Cardiac muscle cell (in vitro differentiated cells and primary cell): Measurements from ENCODE around the gene CUL4A. TPM values are rescaled to one million over a fixed set of nuclear protein-coding genes. Genes with fewer than 3 reads are reported as not detected.

ENCODE experiments used
- DNase-seq, 2 donors: peaks; one replicate each; pipeline versions ENCODE4 v3.0.0 to v3.0.0-alpha.2; 2010 to 2017; ENCODE audit warnings: low read depth in 1 of 2, low spot score in 1 of 2
- H3K27ac ChIP-seq: fragments of 200-600 bp; sonication (generic); 2 replicates; pipeline ENCODE4 v1.5.1; 2016
- H3K27me3 ChIP-seq: fragments of 200-600 bp; sonication (generic); 2 replicates; pipeline ENCODE4 v1.6.0; 2016; ENCODE audit warnings: control low read depth
- H3K36me3 ChIP-seq: fragments of 200-600 bp; sonication (generic); 2 replicates; pipeline ENCODE4 v1.5.1; 2016; ENCODE audit warnings: control low read depth
- H3K4me1 ChIP-seq: fragments of 200-600 bp; sonication (generic); 2 replicates; pipeline ENCODE4 v1.8.1; 2017; ENCODE audit warnings: low read depth, mild to moderate bottlenecking, mixed run types
- H3K4me3 ChIP-seq: fragments of 200-600 bp; sonication (generic); 2 replicates; pipeline ENCODE4 v1.5.1; 2016; ENCODE audit warnings: mild to moderate bottlenecking
- H3K9me3 ChIP-seq: fragments of 200-600 bp; sonication (generic); 2 replicates; pipeline ENCODE4 v1.5.1; 2017; ENCODE audit warnings: low read depth, mild to moderate bottlenecking, control low read depth
- polyA plus RNA-seq: library from polyadenylated mRNA; unstranded; fragments of >200 nt; fragmentation: Nextera tagmentation; extraction: Ambion mirVana; gene quantifications from 2 replicates; pipeline ENCODE4 v1.2.1, GENCODE V29; 2016
- total RNA-seq: library from RNA; depleted of rRNA; stranded (reverse); fragments of >200 nt; gene quantifications from 2 replicates; pipeline ENCODE4 v1.2.3, GENCODE V29; 2016
- TF ChIP-seq, protein P1 (sequence below): IDR thresholded peaks from 2 replicates; pipeline ENCODE4 v1.5.1; 2012; ENCODE audit warnings: low read depth, mild to moderate bottlenecking, low read length

The CUL4A gene
- total and polyA plus RNA-seq, 2 experiments from 2014 or later: 57.7 to 89.3 TPM

DNA sequence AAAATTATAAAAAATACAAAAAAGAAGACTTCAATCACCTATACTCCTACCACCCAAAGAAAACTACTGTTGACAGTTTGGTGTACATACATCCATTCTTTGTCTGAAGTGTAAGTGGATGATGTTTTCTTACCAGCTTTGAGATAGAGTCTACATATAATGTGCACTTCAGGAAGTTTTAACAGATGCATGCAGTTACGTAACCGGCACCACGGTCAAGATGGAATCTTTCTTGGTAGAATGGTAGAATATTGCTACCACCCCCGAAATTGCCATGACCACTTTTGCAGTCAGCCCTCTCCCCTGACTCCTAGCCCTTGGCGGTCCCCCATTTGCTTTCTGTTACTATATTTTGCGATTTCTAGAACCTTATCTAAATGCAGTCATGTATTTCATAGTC is 1.4 kb downstream of the CUL4A start:
- Histone ChIP-seq H3K9me3 (no peaks in the 10 kb centered on the region), H3K27ac (no peak overlapping the region), H3K4me1 (peaks cover 22% of the 10 kb centered on the region), H3K27me3 (no peaks in the 10 kb centered on the region), H3K4me3 (peak overlapping the region; percentile 81), H3K36me3 (peaks cover 3% of the 10 kb centered on the region)
- no peak for DNase-seq
- TF ChIP-seq, protein P1, sequence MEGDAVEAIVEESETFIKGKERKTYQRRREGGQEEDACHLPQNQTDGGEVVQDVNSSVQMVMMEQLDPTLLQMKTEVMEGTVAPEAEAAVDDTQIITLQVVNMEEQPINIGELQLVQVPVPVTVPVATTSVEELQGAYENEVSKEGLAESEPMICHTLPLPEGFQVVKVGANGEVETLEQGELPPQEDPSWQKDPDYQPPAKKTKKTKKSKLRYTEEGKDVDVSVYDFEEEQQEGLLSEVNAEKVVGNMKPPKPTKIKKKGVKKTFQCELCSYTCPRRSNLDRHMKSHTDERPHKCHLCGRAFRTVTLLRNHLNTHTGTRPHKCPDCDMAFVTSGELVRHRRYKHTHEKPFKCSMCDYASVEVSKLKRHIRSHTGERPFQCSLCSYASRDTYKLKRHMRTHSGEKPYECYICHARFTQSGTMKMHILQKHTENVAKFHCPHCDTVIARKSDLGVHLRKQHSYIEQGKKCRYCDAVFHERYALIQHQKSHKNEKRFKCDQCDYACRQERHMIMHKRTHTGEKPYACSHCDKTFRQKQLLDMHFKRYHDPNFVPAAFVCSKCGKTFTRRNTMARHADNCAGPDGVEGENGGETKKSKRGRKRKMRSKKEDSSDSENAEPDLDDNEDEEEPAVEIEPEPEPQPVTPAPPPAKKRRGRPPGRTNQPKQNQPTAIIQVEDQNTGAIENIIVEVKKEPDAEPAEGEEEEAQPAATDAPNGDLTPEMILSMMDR: no peak

DNA sequence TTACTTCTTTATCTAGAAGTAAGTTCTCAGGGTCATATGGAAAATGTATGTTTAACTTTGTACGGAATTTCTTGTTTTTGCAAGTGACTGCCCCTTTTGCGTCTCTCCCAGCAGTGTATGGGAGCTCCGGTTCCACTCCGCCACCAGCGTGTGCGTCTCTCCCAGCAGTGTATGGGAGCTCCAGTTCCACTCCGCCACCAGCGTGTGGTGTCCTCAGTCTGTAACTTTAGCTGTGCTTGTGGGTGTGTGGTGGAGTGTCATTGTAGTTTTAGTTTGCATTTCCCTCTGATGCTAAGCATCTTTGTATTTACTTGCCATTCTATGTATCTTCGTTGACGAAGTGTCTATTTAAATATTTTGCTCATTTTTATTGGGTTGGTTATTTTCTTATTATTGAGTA is 2.4 kb downstream of the CUL4A start:
- H3K4me1 ChIP-seq: peaks cover 31% of the 10 kb centered on the region
- H3K27ac ChIP-seq: no peak overlapping the region
- peaks cover 3% of the 10 kb centered on the region for H3K36me3 ChIP-seq
- TF ChIP-seq, protein P1: no peak
- no peak overlapping the region for H3K4me3 ChIP-seq
- no peak for DNase-seq
- no peaks in the 10 kb centered on the region for H3K9me3 ChIP-seq
- no peaks in the 10 kb centered on the region for H3K27me3 ChIP-seq

DNA sequence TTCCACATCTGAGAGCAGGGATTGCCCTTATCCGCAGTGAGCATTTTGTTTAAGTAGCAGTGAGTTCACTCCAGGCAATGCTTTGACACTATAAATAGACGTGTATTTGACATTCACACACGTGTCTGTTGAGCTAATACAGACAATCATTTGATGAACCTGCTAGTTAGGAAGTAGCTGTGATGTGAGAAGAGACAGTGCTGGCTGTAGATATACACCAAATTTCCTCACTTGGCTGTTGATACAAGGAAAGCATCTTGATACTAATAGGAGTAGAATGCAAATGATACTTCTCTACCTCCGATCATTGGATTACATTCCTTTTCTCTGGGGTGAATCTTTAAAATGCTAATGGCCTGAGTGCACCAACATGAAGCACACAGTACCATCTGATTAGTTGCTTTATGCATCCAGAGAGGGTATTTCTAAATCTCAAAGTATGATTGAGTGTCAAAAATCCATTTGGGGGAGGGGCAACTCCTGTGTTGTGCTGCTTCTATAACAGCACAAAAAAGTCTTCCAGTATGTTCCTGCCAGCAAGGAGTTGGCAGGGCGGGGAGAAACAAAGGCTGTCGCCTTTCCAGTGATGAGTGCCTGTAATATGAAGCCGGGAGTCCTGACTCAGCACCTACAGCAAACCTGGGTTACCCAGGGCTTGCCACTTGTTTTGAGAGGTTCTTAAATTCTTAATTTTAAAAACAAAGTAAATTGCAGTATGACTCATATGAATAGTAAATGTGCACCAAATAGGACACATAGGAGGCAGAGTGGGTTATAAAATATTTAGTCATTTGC is 7.0 kb downstream of the CUL4A start:
- H3K9me3 ChIP-seq: no peaks in the 10 kb centered on the region
- H3K36me3 ChIP-seq: peaks cover 9% of the 10 kb centered on the region
- no peak overlapping the region for H3K4me3 ChIP-seq
- H3K27ac ChIP-seq: peak overlapping the region; percentile 90
- peak; percentile 52 to 88 for DNase-seq
- H3K4me1 ChIP-seq: peaks cover 31% of the 10 kb centered on the region
- no peaks in the 10 kb centered on the region for H3K27me3 ChIP-seq
- TF ChIP-seq, protein P1: no peak

DNA sequence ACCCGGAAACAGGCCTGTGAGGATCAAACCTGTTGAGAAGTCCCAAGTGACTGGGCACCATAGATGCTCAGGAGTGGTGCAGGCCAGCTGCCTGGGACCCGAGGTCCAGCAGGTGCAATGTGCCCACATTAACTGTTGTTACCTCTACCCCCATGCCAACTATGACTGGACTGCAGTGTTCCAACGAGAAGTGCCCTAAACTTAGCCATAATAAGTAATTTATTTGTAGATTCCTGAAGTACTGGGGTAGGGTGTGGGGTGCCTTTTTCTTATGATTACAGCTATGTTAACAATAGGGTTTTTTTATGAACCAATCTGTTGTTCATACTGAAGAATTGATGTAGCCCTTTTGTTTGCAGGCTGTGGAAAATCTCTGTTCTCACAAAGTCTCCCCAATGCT is 9.2 kb downstream of the CUL4A start:
- Histone ChIP-seq H3K4me1 (peaks cover 31% of the 10 kb centered on the region), H3K4me3 (no peak overlapping the region), H3K27ac (no peak overlapping the region), H3K27me3 (no peaks in the 10 kb centered on the region), H3K36me3 (peaks cover 7% of the 10 kb centered on the region), H3K9me3 (no peaks in the 10 kb centered on the region)
- TF ChIP-seq, protein P1: no peak
- no peak for DNase-seq

DNA sequence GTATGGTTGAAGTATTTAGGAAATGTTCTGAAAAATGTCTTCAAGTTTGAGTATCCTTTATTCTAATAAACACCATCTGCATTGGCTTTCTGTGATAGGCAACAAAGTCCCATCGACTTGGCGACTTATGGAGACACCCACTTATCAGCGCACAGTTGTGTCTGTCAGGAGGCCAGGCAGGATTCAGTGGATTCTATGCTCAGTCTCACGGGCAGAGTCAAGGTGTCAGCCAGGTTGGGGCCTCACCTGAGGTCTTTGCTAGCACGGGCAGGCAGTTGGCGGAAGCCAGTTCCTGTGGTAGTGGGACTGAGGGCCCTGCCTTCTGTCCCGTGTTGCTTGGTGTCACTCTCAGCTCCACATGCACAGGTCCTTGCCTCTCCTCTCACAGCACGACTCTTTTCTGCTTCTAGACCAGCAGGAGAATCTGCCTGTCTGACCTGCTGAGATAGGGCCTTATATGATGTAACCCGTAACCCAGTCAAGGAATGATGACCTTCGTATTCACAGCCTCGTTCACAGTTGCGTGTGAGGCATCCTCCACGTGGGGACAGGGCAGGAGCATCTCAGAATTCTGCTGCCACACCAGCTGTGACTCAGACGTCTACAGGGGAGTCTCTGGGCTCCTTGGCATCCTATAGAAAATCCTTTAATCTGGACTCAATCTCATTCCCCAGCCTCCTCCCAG is 10.0 kb downstream of the CUL4A start:
- TF ChIP-seq, protein P1: no peak
- peaks cover 7% of the 10 kb centered on the region for H3K36me3 ChIP-seq
- DNase-seq: no peak
- no peaks in the 10 kb centered on the region for H3K9me3 ChIP-seq
- peaks cover 31% of the 10 kb centered on the region for H3K4me1 ChIP-seq
- no peak overlapping the region for H3K27ac ChIP-seq
- H3K27me3 ChIP-seq: no peaks in the 10 kb centered on the region
- H3K4me3 ChIP-seq: no peak overlapping the region
